Endothelial cell of umbilical vein (primary cell): ENCODE data around the gene TFF1. TPM values are rescaled to one million over a fixed set of nuclear protein-coding genes. Genes with fewer than 3 reads are reported as not detected.

Experiments used
- BruUV-seq: library from RNA; stranded (reverse); fragments of 400-500 nt; replicated peaks from 2 replicates; lab custom pipeline; 2021; lab: Mats Ljungman, UMichigan
- CTCF ChIA-PET: fragments of 300-600, 350-600 bp; sonication (Branson Sonifier 250); formaldehyde crosslinking; loops from one replicate; lab custom pipeline; 2021; ENCODE audit warnings: antibody characterized with exemption, inconsistent platforms; lab: Charles Lee
- POLR2A ChIA-PET: fragments of 300-600, 350-600 bp; sonication (Branson Sonifier 250); formaldehyde crosslinking; loops from one replicate; lab custom pipeline; 2021; ENCODE audit warnings: antibody characterized with exemption, inconsistent platforms; lab: Charles Lee
- DNase-seq: peaks from one replicate; pipeline ENCODE4 v3.0.0-alpha.2; 2011; ENCODE audit warnings: low read depth, low spot score
- FAIRE-seq: peaks from 2 replicates; lab custom pipeline; 2011; peaks lifted over from hg19 to GRCh38; lab: Jason Lieb, UNC
- H2AFZ ChIP-seq: 2 replicates; pipeline ENCODE4 v1.6.0; 2012; ENCODE audit warnings: low read depth, low read length, control low read depth, inconsistent platforms
- H3K27ac ChIP-seq: 2 replicates; pipeline ENCODE4 v1.5.1; 2011; ENCODE audit warnings: low read depth, mild to moderate bottlenecking, control low read depth, low read length, moderate library complexity; ENCODE audit not compliant: insufficient read depth
- H3K27me3 ChIP-seq, 2 experiments: 2 replicates each; pipeline versions ENCODE4 v1.6.0 to v1.6.1; 2011; ENCODE audit warnings: low read length in 2 of 2, mixed read lengths in 1 of 2; ENCODE audit not compliant: control insufficient read depth in 2 of 2, insufficient read depth in 2 of 2
- H3K36me3 ChIP-seq, 2 experiments: 2 replicates in 1 of 2; 3 replicates in 1 of 2; pipeline ENCODE4 v1.5.1; 2011; ENCODE audit warnings: low read length in 2 of 2, mild to moderate bottlenecking in 1 of 2, moderate library complexity in 1 of 2; ENCODE audit not compliant: control insufficient read depth in 2 of 2, insufficient read depth in 2 of 2; ENCODE audit errors: extremely low read depth in 1 of 2
- H3K4me1 ChIP-seq: 3 replicates; pipeline ENCODE4 v1.5.1; 2011; ENCODE audit warnings: mild to moderate bottlenecking, low read length; ENCODE audit not compliant: control insufficient read depth, insufficient read depth; ENCODE audit errors: extremely low read depth
- H3K4me2 ChIP-seq: 2 replicates; pipeline ENCODE4 v1.6.1; 2011; ENCODE audit warnings: low read length, control low read depth, mixed read lengths; ENCODE audit not compliant: insufficient read depth
- H3K4me3 ChIP-seq, 3 experiments: fragments of 200-600 bp in 1 of 3; sonication (generic), shearing (Covaris generic) in 1 of 3; replicated peaks in 1 of 3; 2 replicates each; pipeline ENCODE4 v1.5.1; 2011 to 2016; ENCODE audit warnings: control low read depth in 3 of 3, low read length in 3 of 3, mild to moderate bottlenecking in 2 of 3, inconsistent platforms in 1 of 3, low read depth in 1 of 3, moderate library complexity in 1 of 3; ENCODE audit not compliant: insufficient read depth in 1 of 3
- H3K79me2 ChIP-seq: 2 replicates; pipeline ENCODE4 v1.6.0; 2012; ENCODE audit warnings: low read length, inconsistent platforms; ENCODE audit not compliant: control insufficient read depth, insufficient read depth
- H3K9ac ChIP-seq: replicated peaks from 2 replicates; pipeline ENCODE3; 2011; ENCODE audit warnings: low read length, control low read depth; ENCODE audit not compliant: insufficient read depth; ENCODE audit errors: extremely low read depth
- H3K9me1 ChIP-seq: replicated peaks from 3 replicates; pipeline ENCODE4 v1.6.0; 2011; ENCODE audit warnings: mild to moderate bottlenecking, low read length; ENCODE audit not compliant: control insufficient read depth, insufficient read depth; ENCODE audit errors: extremely low read depth
- H3K9me3 ChIP-seq: replicated peaks from 2 replicates; pipeline ENCODE4 v1.5.1; 2012; ENCODE audit warnings: low read length, inconsistent platforms; ENCODE audit not compliant: control insufficient read depth, insufficient read depth
- H4K20me1 ChIP-seq: replicated peaks from 2 replicates; pipeline ENCODE3; 2011; ENCODE audit warnings: mild to moderate bottlenecking, low read length; ENCODE audit not compliant: control insufficient read depth, insufficient read depth; ENCODE audit errors: extremely low read depth
- EZH2 ChIP-seq: IDR thresholded peaks from 2 replicates; pipeline ENCODE4 v1.6.1; 2012; ENCODE audit warnings: borderline replicate concordance, low read depth, mild to moderate bottlenecking, moderate library complexity, low read length, inconsistent platforms; ENCODE audit not compliant: severe bottlenecking
- FOS ChIP-seq: IDR thresholded peaks from 2 replicates; pipeline ENCODE4 v1.6.1; 2011; ENCODE audit warnings: mild to moderate bottlenecking, low read length, moderate library complexity, borderline replicate concordance; ENCODE audit not compliant: insufficient read depth
- GATA2 ChIP-seq: IDR thresholded peaks from 2 replicates; pipeline ENCODE4 v1.7.0; 2011; ENCODE audit warnings: low read depth, mild to moderate bottlenecking, moderate library complexity, mixed read lengths, low read length; ENCODE audit not compliant: insufficient read length, insufficient read depth
- JUN ChIP-seq: IDR thresholded peaks from 2 replicates; pipeline ENCODE4 v1.6.1; 2011; ENCODE audit warnings: borderline replicate concordance, low read depth; ENCODE audit not compliant: insufficient read length, insufficient read depth
- MYC ChIP-seq: IDR thresholded peaks from one replicate; pipeline ENCODE4 v1.6.1; 2011; ENCODE audit warnings: mild to moderate bottlenecking, low read depth, low read length
- POLR2A ChIP-seq: IDR thresholded peaks from 2 replicates; pipeline ENCODE4 v1.6.1; 2012; ENCODE audit warnings: low read depth, mild to moderate bottlenecking, control low read depth, low read length
- POLR2AphosphoS5 ChIP-seq: IDR thresholded peaks from 2 replicates; pipeline ENCODE4 v1.6.1; 2012; ENCODE audit warnings: low read depth, mild to moderate bottlenecking, control low read depth, low read length, moderate library complexity; ENCODE audit not compliant: insufficient read depth
- dilution Hi-C: fragments of 300-500 bp; cut with MboI; formaldehyde crosslinking; loops from one replicate; pipeline ENCODE4 v1.15.0; 2019; ENCODE audit warnings: low sequenced_read_pairs; ENCODE audit not compliant: extremely low pct_ligation_motif_present
- intact Hi-C: fragments of 100-400 bp; cut with micrococcal nuclease; formaldehyde crosslinking; loops from one replicate; pipeline ENCODE4 v1.10.0; 2022
- polyA plus RNA-seq, 4 experiments: library from polyadenylated mRNA; depleted of rRNA in 3 of 4; stranded (reverse) in 3 of 4; unstranded in 1 of 4; fragments of >200 nt; gene quantifications; 2 replicates each; pipeline versions ENCODE4 v1.2.1 to v1.2.3, GENCODE V29; 2011 to 2012; ENCODE audit warnings: missing spikeins in 1 of 4
- total RNA-seq: library from RNA; stranded (reverse); gene quantifications from 2 replicates; pipeline ENCODE4 v1.2.3, GENCODE V29; 2021
- TF ChIP-seq, protein P1 (sequence below): IDR thresholded peaks from 2 replicates; pipeline ENCODE4 v1.6.1; 2011; ENCODE audit not compliant: insufficient read depth, insufficient read length
- TF ChIP-seq, protein P2 (sequence below), 2 donors: IDR thresholded peaks; 1 replicate in 1 of 2; 2 replicates in 1 of 2; pipeline ENCODE4 v1.5.1; 2011; ENCODE audit warnings: low read length in 2 of 2, mild to moderate bottlenecking in 2 of 2, moderate library complexity in 2 of 2, control low read depth in 1 of 2, inconsistent platforms in 1 of 2, low read depth in 1 of 2; ENCODE audit not compliant: insufficient read depth in 1 of 2; ENCODE audit errors: extremely low read depth in 1 of 2

The TFF1 gene
- total and polyA plus RNA-seq, 2 donors (not counting 3 experiments of a cell fraction or from before 2014, with no cell fraction given), result not detected

DNA sequence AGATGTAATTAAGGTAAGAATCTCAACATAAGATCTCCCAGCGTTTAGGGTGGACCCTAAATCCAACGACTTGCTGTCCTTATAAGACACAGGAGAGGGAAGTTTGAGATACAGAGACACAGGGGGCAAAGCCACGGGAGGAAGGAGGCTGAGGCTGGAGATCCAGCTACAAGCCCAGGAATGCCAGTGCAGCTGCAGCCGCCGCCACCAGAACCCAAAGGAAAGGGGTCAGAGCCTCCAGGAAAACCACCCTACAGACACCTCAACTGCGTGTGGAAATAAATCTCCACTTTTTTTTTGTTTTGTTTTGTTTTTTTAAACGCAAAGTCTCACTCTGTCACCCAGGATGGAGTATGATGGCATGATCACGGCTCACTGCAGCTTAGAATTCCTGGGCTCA lies 12.1 kb upstream of the TFF1 start:
- no peak overlapping the region for H3K4me2 ChIP-seq
- CTCF ChIA-PET, result interaction anchor here (1.4 kb wide), 1 partner anchor 233 kb away, joined by 4 read pairs; no protein-coding TSS in a partner anchor
- H3K27ac ChIP-seq, result no peak overlapping the region
- FAIRE-seq (no peak), DNase-seq (no peak)
- POLR2A ChIA-PET, result no interaction called here
- no peaks in the 10 kb centered on the region for H3K4me1 ChIP-seq
- H3K4me3 ChIP-seq, result no peak overlapping the region
- TF ChIP-seq MYC (no peak), EZH2 (no peak), FOS (no peak), POLR2AphosphoS5 (no peak), GATA2 (no peak), JUN (no peak), POLR2A (no peak)
- TF ChIP-seq, protein P1, sequence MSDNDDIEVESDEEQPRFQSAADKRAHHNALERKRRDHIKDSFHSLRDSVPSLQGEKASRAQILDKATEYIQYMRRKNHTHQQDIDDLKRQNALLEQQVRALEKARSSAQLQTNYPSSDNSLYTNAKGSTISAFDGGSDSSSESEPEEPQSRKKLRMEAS, result no peak
- TF ChIP-seq, protein P2, sequence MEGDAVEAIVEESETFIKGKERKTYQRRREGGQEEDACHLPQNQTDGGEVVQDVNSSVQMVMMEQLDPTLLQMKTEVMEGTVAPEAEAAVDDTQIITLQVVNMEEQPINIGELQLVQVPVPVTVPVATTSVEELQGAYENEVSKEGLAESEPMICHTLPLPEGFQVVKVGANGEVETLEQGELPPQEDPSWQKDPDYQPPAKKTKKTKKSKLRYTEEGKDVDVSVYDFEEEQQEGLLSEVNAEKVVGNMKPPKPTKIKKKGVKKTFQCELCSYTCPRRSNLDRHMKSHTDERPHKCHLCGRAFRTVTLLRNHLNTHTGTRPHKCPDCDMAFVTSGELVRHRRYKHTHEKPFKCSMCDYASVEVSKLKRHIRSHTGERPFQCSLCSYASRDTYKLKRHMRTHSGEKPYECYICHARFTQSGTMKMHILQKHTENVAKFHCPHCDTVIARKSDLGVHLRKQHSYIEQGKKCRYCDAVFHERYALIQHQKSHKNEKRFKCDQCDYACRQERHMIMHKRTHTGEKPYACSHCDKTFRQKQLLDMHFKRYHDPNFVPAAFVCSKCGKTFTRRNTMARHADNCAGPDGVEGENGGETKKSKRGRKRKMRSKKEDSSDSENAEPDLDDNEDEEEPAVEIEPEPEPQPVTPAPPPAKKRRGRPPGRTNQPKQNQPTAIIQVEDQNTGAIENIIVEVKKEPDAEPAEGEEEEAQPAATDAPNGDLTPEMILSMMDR (IDR thresholded peaks at IDR 0.05; ENCODE audit: extremely low read depth in 1 of 2, insufficient read depth in 1 of 2, low read depth in 1 of 2, low read length in 2 of 2), result no peak
- no peak overlapping the region for H2AFZ ChIP-seq
- no peaks in the 10 kb centered on the region for H3K36me3 ChIP-seq
- no peaks in the 10 kb centered on the region for H3K79me2 ChIP-seq
- dilution Hi-C loops (no loop called here), intact Hi-C loops (no loop called here)
- no TSS peak for BruUV-seq
- H3K27me3 ChIP-seq, result no peaks in the 10 kb centered on the region
- H3K9ac ChIP-seq, result no peak overlapping the region
- no peaks in the 10 kb centered on the region for H3K9me1 ChIP-seq
- H4K20me1 ChIP-seq, result no peaks in the 10 kb centered on the region
- H3K9me3 ChIP-seq, result no peaks in the 10 kb centered on the region
